Measurements from ENCODE around the gene DUS1L.

The DUS1L gene

DNA sequence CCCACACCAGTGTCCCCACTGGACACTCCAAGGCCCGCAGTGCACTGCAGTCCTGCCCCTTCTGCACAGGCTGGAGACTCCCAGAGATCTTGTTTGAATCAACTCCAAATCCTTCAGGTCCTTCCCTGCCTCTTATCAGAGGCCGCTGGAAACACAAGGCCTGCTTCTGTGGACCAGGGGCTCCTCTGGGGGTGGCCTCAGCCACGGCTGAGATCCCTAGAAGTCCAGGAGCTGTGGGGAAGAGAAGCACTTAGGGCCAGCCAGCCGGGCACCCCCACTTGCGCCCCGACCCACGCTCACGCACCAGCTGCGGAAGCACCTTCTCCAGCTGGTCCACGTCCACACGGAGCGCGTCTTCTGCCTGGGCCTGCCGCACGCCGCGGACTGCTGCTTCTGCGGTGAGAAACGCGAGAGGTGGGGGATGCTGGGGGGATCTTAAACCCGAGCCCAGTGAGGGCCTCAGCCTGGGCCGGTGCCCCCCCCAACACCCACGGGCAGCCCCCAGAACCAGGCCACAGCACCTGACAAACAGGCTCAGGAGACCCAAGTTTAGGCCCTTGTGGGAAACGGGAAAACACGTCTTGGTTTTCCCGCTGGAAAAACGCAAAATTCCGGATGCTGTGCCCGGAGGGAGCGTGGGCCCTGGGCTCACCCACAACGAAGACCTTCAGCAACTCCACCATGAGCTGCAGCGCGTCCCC is 46.5 kb downstream of the DUS1L start:
- Histone ChIP-seq H3K9ac (ENCODE audit: low read length) (no peak overlapping the region), H4K20me1 (ENCODE audit: insufficient read depth, low read length) (peaks cover 13% of the 10 kb centered on the region), H3K79me2 (ENCODE audit: low read length) (peaks cover 15% of the 10 kb centered on the region), H3K4me1 (ENCODE audit: low read length) (peaks cover 15% of the 10 kb centered on the region), H2AFZ (ENCODE audit: low read depth, low read length) (no peak overlapping the region), H3K4me2 (ENCODE audit: low read length) (no peak overlapping the region), H3K27me3 (ENCODE audit: low read depth, low read length) (no peaks in the 10 kb centered on the region), H3K27ac (ENCODE audit: low read length) (no peak overlapping the region), H3K4me3 (ENCODE audit: low read length) (no peak overlapping the region), H3K36me3 (replicated peaks; ENCODE audit: low read depth, low read length) (no peaks in the 10 kb centered on the region), H3K9me3 (ENCODE audit: insufficient read depth, low read length) (no peaks in the 10 kb centered on the region)
- TF ChIP-seq, protein P1, sequence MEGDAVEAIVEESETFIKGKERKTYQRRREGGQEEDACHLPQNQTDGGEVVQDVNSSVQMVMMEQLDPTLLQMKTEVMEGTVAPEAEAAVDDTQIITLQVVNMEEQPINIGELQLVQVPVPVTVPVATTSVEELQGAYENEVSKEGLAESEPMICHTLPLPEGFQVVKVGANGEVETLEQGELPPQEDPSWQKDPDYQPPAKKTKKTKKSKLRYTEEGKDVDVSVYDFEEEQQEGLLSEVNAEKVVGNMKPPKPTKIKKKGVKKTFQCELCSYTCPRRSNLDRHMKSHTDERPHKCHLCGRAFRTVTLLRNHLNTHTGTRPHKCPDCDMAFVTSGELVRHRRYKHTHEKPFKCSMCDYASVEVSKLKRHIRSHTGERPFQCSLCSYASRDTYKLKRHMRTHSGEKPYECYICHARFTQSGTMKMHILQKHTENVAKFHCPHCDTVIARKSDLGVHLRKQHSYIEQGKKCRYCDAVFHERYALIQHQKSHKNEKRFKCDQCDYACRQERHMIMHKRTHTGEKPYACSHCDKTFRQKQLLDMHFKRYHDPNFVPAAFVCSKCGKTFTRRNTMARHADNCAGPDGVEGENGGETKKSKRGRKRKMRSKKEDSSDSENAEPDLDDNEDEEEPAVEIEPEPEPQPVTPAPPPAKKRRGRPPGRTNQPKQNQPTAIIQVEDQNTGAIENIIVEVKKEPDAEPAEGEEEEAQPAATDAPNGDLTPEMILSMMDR (IDR thresholded peaks at IDR 0.05; ENCODE audit: low read depth, low read length): no peak
- TF ChIP-seq EZH2phosphoT487 (IDR thresholded peaks at IDR 0.05; ENCODE audit: low read depth): no peak

- Histone ChIP-seq H3K36me3 (replicated peaks; ENCODE audit: low read depth, low read length) (no peaks in the 10 kb centered on the region), H2AFZ (ENCODE audit: low read depth, low read length) (no peak overlapping the region), H3K4me1 (ENCODE audit: low read length) (peaks cover 12% of the 10 kb centered on the region), H3K4me2 (ENCODE audit: low read length) (no peak overlapping the region), H3K4me3 (ENCODE audit: low read length) (no peak overlapping the region), H3K9ac (ENCODE audit: low read length) (no peak overlapping the region), H3K9me3 (ENCODE audit: insufficient read depth, low read length) (no peaks in the 10 kb centered on the region), H3K27me3 (ENCODE audit: low read depth, low read length) (no peaks in the 10 kb centered on the region), H4K20me1 (ENCODE audit: insufficient read depth, low read length) (peaks cover 13% of the 10 kb centered on the region), H3K27ac (ENCODE audit: low read length) (no peak overlapping the region), H3K79me2 (ENCODE audit: low read length) (peaks cover 15% of the 10 kb centered on the region)
- TF ChIP-seq, protein P1 (IDR thresholded peaks at IDR 0.05; ENCODE audit: low read depth, low read length): no peak
- no peak for TF ChIP-seq EZH2phosphoT487 (IDR thresholded peaks at IDR 0.05; ENCODE audit: low read depth)
Measured at GRCh38 chr17:82018152-82018988, 47.2 kb downstream of the DUS1L start.

GRCh38 chr17:82017612-82018151 is 47.9 kb downstream of the DUS1L start:
- H4K20me1 ChIP-seq (ENCODE audit: insufficient read depth, low read length): peaks cover 13% of the 10 kb centered on the region
- H3K27me3 ChIP-seq (ENCODE audit: low read depth, low read length): no peaks in the 10 kb centered on the region
- TF ChIP-seq, protein P1 (IDR thresholded peaks at IDR 0.05; ENCODE audit: low read depth, low read length): no peak
- TF ChIP-seq EZH2phosphoT487 (IDR thresholded peaks at IDR 0.05; ENCODE audit: low read depth): no peak
- H3K4me1 ChIP-seq (ENCODE audit: low read length): peaks cover 12% of the 10 kb centered on the region
- H3K9ac ChIP-seq (ENCODE audit: low read length): no peak overlapping the region
- H3K4me2 ChIP-seq (ENCODE audit: low read length): no peak overlapping the region
- H3K4me3 ChIP-seq (ENCODE audit: low read length): no peak overlapping the region
- no peaks in the 10 kb centered on the region for H3K36me3 ChIP-seq (replicated peaks; ENCODE audit: low read depth, low read length)
- H3K9me3 ChIP-seq (ENCODE audit: insufficient read depth, low read length): no peaks in the 10 kb centered on the region
- no peak overlapping the region for H3K27ac ChIP-seq (ENCODE audit: low read length)
- no peak overlapping the region for H2AFZ ChIP-seq (ENCODE audit: low read depth, low read length)
- H3K79me2 ChIP-seq (ENCODE audit: low read length): peaks cover 15% of the 10 kb centered on the region

DNA sequence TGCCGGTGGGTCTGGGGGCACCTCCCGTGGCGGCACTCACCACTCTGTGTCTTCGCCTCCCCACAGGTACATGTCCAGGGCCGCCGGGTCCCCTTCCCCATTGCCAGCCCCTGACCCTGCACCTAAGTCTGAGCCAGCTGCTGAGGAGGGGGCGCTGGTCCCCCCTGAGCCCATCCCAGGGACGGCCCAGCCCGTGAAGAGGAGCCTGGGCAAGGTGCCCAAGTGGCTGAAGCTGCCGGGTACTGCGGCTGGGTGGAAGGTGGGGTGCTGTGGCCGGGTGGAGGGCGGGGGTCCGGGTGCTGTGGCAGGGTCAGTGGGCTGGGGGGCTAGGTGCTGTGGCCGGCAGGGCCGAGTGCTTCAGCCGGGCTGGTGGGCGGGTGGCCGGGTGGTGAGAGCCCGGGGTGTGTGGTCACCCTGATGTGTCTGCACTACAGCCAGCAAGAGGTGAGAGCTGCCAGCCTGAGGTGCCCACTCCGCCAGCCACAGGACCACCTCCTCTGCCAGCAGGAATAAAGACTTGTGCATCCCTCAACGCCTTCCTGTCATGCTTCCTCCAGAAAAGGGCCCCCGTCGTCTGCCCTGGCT is 48.6 kb downstream of the DUS1L start:
- Histone ChIP-seq H3K36me3 (replicated peaks; ENCODE audit: low read depth, low read length) (no peaks in the 10 kb centered on the region), H3K4me2 (ENCODE audit: low read length) (no peak overlapping the region), H3K27me3 (ENCODE audit: low read depth, low read length) (no peaks in the 10 kb centered on the region), H3K27ac (ENCODE audit: low read length) (no peak overlapping the region), H4K20me1 (ENCODE audit: insufficient read depth, low read length) (peaks cover 13% of the 10 kb centered on the region), H3K4me3 (ENCODE audit: low read length) (no peak overlapping the region), H3K4me1 (ENCODE audit: low read length) (peaks cover 11% of the 10 kb centered on the region), H3K79me2 (ENCODE audit: low read length) (peaks cover 8% of the 10 kb centered on the region), H2AFZ (ENCODE audit: low read depth, low read length) (no peak overlapping the region), H3K9me3 (ENCODE audit: insufficient read depth, low read length) (no peaks in the 10 kb centered on the region), H3K9ac (ENCODE audit: low read length) (no peak overlapping the region)
- TF ChIP-seq, protein P1 (IDR thresholded peaks at IDR 0.05; ENCODE audit: low read depth, low read length): no peak
- TF ChIP-seq EZH2phosphoT487 (IDR thresholded peaks at IDR 0.05; ENCODE audit: low read depth): no peak
